H1 (cell line): Measurements from ENCODE around the gene SEMA3E. TPM values are rescaled to one million over a fixed set of nuclear protein-coding genes. Genes with fewer than 3 reads are reported as not detected.

Experiments used
- polyA plus RNA-seq, 7 experiments: library from polyadenylated mRNA; depleted of rRNA in 3 of 7; stranded (reverse) in 5 of 7; unstranded in 2 of 7; fragments of >200 nt in 5 of 7; fragments of 200-250 nt in 2 of 7; gene quantifications; 1 replicate in 5 of 7; 2 replicates in 1 of 7; 4 replicates in 1 of 7; pipeline versions ENCODE4 v1.2.1 to v1.2.3, GENCODE V29; 2011 to 2013; ENCODE audit warnings: missing spikeins in 2 of 7, mixed read lengths in 2 of 7
- total RNA-seq: library from RNA; stranded (reverse); fragmentation: NEBNext Ultra II Directional; extraction: Animal tissue kit (Norgen Biotek cat#: 25700); gene quantifications from 2 replicates; pipeline ENCODE4 v1.2.1, GENCODE V29; 2021
- TF ChIP-seq, protein P1 (sequence below): fragments of 300-600 bp; sonication (generic); IDR thresholded peaks from 2 replicates; pipeline ENCODE4 v1.7.1; 2012; ENCODE audit warnings: low read length, moderate library complexity, mild to moderate bottlenecking, inconsistent platforms; ENCODE audit not compliant: insufficient replicate concordance

SEMA3E gene
- total and polyA plus RNA-seq, 2 of the 8 experiments (the other 6 are each of a cell fraction or from before 2014, with no cell fraction given): 0.93 to 0.94 TPM

DNA sequence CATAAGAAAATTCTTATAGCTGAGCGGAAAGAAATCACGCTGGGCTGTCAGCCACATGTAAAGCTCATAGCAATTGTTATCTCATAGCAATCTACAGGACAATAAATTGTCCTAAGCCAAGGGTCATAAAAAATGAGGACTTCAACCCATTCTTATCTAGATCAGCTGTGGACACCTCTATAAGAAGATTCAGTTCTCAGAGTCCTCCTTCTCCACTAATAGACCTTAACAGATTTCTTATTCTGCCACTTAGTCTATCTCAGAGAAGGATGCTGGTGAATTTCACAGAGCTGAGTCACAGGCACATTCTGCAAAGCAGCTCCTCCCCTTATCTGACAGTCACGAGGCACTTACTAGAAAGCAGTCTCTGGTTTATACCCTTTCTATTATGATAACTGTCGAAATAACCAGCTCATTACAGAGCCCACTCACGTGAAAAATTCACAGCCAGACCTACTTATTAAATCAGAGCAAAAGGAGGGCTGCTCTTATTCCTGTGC lies 300.9 kb downstream of the SEMA3E start (continued):
- TF ChIP-seq, protein P1, sequence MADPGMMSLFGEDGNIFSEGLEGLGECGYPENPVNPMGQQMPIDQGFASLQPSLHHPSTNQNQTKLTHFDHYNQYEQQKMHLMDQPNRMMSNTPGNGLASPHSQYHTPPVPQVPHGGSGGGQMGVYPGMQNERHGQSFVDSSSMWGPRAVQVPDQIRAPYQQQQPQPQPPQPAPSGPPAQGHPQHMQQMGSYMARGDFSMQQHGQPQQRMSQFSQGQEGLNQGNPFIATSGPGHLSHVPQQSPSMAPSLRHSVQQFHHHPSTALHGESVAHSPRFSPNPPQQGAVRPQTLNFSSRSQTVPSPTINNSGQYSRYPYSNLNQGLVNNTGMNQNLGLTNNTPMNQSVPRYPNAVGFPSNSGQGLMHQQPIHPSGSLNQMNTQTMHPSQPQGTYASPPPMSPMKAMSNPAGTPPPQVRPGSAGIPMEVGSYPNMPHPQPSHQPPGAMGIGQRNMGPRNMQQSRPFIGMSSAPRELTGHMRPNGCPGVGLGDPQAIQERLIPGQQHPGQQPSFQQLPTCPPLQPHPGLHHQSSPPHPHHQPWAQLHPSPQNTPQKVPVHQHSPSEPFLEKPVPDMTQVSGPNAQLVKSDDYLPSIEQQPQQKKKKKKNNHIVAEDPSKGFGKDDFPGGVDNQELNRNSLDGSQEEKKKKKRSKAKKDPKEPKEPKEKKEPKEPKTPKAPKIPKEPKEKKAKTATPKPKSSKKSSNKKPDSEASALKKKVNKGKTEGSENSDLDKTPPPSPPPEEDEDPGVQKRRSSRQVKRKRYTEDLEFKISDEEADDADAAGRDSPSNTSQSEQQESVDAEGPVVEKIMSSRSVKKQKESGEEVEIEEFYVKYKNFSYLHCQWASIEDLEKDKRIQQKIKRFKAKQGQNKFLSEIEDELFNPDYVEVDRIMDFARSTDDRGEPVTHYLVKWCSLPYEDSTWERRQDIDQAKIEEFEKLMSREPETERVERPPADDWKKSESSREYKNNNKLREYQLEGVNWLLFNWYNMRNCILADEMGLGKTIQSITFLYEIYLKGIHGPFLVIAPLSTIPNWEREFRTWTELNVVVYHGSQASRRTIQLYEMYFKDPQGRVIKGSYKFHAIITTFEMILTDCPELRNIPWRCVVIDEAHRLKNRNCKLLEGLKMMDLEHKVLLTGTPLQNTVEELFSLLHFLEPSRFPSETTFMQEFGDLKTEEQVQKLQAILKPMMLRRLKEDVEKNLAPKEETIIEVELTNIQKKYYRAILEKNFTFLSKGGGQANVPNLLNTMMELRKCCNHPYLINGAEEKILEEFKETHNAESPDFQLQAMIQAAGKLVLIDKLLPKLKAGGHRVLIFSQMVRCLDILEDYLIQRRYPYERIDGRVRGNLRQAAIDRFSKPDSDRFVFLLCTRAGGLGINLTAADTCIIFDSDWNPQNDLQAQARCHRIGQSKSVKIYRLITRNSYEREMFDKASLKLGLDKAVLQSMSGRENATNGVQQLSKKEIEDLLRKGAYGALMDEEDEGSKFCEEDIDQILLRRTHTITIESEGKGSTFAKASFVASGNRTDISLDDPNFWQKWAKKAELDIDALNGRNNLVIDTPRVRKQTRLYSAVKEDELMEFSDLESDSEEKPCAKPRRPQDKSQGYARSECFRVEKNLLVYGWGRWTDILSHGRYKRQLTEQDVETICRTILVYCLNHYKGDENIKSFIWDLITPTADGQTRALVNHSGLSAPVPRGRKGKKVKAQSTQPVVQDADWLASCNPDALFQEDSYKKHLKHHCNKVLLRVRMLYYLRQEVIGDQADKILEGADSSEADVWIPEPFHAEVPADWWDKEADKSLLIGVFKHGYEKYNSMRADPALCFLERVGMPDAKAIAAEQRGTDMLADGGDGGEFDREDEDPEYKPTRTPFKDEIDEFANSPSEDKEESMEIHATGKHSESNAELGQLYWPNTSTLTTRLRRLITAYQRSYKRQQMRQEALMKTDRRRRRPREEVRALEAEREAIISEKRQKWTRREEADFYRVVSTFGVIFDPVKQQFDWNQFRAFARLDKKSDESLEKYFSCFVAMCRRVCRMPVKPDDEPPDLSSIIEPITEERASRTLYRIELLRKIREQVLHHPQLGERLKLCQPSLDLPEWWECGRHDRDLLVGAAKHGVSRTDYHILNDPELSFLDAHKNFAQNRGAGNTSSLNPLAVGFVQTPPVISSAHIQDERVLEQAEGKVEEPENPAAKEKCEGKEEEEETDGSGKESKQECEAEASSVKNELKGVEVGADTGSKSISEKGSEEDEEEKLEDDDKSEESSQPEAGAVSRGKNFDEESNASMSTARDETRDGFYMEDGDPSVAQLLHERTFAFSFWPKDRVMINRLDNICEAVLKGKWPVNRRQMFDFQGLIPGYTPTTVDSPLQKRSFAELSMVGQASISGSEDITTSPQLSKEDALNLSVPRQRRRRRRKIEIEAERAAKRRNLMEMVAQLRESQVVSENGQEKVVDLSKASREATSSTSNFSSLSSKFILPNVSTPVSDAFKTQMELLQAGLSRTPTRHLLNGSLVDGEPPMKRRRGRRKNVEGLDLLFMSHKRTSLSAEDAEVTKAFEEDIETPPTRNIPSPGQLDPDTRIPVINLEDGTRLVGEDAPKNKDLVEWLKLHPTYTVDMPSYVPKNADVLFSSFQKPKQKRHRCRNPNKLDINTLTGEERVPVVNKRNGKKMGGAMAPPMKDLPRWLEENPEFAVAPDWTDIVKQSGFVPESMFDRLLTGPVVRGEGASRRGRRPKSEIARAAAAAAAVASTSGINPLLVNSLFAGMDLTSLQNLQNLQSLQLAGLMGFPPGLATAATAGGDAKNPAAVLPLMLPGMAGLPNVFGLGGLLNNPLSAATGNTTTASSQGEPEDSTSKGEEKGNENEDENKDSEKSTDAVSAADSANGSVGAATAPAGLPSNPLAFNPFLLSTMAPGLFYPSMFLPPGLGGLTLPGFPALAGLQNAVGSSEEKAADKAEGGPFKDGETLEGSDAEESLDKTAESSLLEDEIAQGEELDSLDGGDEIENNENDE: no peak
- TF ChIP-seq, all 59 proteins: peak for 0
